ENCODE results near the gene UNKL.

The UNKL gene

GRCh38 chr16:1323296-1324239 lies 90.9 kb downstream of the UNKL start:
- DNase-seq (ENCODE audit: low spot score): no peak
- TF ChIP-seq CTCF (IDR thresholded peaks at IDR 0.05; ENCODE audit: extremely low read depth, missing control alignments): no peak

- no peak for DNase-seq (ENCODE audit: low spot score)
- no peak for TF ChIP-seq CTCF (IDR thresholded peaks at IDR 0.05; ENCODE audit: extremely low read depth, missing control alignments)
These were observed 92.1 kb downstream of the UNKL start for GRCh38 chr16:1322407-1322806.

DNA sequence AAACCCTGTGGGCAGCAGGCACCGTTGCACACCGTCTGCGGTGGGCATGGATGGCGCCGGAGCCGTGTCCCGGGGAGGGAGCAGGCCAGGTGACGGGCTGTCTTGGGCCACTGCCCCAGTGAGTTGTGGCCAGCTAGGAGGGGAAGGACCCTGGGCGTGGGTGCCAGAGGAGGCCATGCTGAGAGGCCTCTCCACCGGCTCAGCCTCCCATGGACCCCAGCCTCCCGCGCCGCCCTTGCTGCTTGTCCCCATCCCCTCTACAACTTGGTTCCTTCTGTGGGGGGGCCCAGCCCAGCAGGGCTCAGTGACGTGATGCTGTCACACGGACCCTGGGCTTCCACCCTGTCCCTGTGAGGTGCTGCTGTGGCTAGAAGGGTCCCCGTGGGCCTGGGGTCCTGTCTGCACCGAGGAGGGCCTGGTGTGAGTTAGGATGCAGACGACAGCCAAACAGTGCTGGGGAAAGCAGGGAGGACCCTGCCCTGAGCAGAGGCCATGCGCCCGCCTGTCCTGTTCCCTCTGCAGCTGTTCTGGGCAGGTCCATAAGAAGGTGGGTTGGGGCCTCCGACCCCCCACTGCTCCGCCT lies 93.8 kb downstream of the UNKL start:
- TF ChIP-seq CTCF (IDR thresholded peaks at IDR 0.05; ENCODE audit: extremely low read depth, missing control alignments): no peak
- no peak for DNase-seq (ENCODE audit: low spot score)

GRCh38 chr16:1320097-1320496 lies 94.4 kb downstream of the UNKL start:
- TF ChIP-seq CTCF (IDR thresholded peaks at IDR 0.05; ENCODE audit: extremely low read depth, missing control alignments): no peak

DNA sequence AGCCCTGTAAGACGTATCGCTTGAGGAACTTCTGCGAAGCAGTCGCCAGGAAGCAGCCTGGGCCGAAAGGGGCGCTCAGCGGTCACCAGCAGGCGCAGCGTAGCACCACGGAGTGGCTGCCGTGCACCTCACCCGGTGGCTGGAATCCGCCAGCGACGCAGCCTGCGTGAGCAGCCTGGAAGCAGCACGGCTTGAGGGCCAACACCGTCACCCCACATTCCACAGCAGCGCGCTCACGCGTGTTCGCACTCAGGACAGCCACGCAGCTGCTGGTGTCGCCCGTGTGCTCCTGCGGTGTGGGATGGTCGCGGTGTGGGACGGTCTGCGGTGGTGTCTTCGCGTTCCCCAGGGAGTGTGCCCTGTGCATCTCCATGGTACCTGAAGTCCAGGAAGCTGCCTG lies 95.5 kb downstream of the UNKL start:
- TF ChIP-seq CTCF (IDR thresholded peaks at IDR 0.05; ENCODE audit: extremely low read depth, missing control alignments): no peak
- no peak for DNase-seq (ENCODE audit: low spot score)

More at GRCh38 chr16:1320097-1320496, 94.4 kb downstream of the UNKL start:
- DNase-seq (ENCODE audit: low spot score): no peak

DNA sequence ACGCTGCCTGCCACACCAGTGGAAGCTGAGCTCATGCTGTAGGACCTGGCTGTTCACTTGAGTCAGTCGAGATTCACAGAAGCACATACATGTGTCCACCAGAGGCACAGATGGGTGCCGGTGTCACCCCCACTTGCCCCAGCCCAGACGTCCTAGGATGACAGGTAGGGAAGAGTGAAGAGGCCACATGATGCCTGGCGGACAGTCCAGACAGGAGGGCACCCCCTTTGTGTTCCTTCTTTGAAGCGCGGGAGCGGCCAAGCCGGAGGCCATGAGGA lies 96.3 kb downstream of the UNKL start:
- DNase-seq (ENCODE audit: low spot score): no peak

More for the DNA sequence above, 96.3 kb downstream of the UNKL start:
- TF ChIP-seq CTCF (IDR thresholded peaks at IDR 0.05; ENCODE audit: extremely low read depth, missing control alignments): no peak
